GM15510 (cell line): ENCODE data around the gene ZACN.

Experiments
- POLR2A ChIP-seq: IDR thresholded peaks from 3 replicates; pipeline ENCODE4 v1.6.1; 2011; ENCODE audit warnings: borderline replicate concordance; ENCODE audit not compliant: insufficient read length; ENCODE audit errors: extremely low read depth

Gene ZACN

DNA sequence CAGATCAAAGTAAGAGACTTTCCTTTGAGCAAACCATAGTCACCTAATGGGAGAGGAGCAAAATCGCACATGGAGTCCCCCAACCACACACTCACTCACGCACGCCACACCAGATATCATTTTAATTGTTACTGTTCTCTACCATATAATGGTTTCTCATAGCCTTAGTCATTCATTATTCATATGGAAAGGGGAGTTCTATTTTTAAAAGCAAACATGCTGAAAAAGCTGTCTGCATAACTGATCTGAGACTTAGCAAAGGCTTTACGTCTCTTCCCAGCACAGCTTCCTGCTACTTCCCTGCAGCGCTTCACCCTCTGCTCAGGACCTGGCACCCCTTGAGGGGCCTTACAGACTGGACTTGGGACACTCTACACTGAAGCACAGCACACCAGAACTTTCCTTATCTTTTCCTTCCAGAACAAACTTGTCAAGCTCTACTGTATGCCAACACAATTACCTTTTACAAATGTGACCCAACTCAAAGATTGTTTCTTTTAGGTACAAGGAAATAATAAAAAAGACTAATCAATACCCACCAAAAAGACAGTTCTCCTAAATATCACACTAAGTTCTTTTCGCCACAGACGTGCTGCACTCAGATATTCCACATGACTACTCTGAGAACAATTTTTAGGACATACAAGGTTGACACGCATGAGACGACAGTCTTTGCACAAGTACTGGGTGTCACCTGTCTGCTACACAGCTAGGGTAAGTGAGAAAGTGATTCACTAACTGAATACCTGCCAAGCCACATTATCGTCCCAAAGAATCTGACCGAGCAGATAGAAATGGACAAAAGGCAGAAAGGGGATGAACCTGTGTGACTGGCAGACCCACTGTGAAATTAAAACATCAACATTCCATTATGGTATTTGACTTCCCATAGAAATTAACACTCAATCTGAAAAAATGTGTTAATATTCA, 28.2 kb upstream of the ZACN start:
- TF ChIP-seq POLR2A: no peak

DNA sequence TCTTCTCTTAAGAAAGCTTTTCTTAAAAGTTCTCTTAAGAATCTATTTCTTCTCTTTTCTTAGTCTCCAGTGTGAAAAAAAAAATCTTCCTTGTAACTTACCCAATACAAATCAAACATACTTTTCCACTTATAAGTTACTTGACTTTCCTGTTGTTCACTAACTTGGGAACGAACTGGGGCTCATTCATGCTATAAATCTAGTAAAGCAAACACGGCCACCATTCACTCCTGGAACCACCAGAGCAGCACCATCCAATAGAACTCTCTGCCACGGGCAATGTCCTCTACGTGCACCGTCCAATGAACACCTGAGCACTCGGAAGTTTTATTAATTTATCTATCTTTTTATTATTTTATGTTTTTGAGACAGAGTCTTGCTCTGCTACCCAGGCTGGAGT, 27.4 kb upstream of the ZACN start:
- TF ChIP-seq POLR2A: no peak

DNA sequence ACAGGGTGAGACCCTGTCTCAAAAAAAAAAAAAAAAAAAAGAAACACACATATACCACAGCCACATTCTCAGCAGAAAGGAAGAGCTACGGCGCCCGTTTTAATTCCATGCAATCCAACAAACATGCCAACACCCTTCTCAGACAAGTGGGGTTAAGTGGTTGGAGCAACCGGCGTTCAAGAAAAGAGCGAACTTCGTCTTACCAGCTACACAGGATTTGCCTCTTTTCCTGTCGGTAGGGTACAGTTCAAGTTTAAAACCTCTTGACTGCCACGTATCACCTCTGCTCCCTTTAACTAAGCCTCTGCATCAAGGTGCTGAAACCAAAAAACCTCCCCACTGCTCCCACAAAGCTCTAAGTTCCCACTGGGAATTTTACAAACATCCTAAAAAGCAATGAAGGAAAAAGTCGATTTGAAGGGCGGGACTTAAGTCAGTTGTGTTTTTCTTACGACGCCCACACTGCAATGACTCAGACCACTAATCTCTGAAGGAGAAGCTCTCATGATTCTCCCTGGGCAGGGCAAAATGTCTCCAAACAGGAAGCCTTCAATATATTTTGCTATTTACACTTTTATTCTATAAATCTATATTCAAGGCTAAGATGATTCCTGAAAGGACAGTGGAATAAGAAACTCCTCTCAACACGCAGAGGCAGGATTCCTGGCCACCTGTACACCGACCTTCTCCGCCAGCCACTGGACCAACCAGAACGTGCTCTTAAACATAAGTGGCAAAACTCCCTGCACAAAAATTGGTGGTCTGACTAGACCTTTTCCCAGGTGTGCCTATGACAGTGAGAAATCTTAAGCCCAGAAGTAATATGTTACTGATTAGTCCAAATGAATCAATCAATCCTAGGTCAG, 25.5 kb upstream of the ZACN start:
- no peak for TF ChIP-seq POLR2A

DNA sequence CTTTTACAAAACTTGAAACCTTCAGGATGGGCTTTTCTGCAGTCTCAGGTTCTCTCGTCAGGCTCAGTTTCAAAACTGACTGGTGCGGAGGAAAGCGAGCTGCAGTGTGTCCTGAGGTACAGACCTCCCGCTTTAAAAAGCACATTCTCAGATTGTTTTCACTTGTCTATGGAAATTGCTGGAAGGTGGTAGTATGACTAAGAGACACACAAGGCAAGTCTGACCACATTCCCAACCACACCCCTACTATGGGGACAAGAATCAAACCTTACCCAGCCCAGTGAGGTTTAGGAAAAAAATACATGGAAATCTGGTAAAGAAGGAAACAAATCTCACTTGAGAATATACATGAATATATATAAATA, 24.9 kb upstream of the ZACN start:
- TF ChIP-seq POLR2A: no peak

DNA sequence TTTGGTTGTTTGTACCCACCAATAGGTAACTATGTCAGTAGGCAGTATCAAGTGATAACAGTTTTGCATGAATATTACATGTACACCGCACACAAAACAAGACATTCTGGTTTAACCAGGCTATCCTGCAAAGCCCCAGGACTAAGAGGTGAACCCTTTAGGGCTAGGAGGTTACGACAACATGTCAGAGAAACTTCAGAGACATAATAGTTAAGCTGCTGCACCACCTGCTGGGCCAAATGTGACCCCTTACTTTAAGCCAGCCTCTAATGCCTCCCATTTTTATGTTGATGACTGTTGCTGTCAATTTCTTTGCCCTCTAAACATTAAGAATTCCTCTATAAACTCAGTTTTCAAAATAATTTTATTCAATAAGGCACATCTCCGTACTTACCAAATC, 22.1 kb upstream of the ZACN start:
- TF ChIP-seq POLR2A: no peak

DNA sequence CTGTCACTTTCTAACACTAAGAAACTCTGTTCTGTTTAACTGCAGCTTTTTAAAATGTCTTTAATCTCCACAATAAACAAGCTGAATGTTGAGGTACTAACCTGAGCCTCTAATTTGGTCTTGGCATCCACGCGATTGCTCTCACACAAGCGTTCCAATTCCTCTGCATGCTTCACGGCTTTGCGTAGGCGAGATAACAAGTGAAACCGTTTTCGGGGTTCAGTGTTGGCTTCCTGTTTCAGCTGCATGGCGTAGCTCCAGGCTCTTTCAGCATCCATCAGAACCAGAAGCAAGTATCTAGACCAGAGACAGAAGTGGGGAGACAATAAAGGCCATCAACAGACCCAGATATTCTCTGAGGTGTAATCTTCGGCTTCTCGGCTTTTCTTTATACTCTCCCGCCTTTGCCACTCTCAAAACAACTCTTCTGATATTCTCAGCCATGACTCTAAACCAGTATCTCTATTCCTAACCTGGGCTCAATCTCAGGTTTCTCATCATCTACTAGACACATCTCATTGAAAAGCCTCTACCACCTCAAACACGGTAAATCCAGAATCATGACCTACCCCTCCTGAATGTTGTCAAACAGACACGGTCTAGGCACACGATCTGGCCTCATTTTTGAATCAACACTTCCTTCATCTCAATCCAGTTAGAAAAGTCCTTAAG, 15.0 kb upstream of the ZACN start:
- TF ChIP-seq POLR2A: no peak

DNA sequence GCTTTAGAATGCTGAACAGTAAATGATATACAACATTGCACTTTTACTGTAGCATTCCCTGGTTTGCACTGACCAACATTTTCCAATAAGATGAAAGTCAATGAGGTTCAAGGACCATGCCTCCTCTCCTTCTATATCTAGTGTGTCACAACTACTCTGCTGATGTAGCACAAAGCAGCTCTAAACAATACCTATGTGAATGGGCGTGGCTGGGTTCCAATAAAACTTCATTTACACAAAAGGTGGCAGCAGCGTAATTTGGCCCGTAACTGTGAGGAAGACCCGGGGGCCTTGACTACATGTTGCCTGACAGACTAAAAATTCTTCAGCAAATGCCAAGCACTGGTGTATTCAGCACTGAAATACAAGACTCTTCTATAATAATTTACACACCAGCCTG, 13.2 kb upstream of the ZACN start:
- no peak for TF ChIP-seq POLR2A

DNA sequence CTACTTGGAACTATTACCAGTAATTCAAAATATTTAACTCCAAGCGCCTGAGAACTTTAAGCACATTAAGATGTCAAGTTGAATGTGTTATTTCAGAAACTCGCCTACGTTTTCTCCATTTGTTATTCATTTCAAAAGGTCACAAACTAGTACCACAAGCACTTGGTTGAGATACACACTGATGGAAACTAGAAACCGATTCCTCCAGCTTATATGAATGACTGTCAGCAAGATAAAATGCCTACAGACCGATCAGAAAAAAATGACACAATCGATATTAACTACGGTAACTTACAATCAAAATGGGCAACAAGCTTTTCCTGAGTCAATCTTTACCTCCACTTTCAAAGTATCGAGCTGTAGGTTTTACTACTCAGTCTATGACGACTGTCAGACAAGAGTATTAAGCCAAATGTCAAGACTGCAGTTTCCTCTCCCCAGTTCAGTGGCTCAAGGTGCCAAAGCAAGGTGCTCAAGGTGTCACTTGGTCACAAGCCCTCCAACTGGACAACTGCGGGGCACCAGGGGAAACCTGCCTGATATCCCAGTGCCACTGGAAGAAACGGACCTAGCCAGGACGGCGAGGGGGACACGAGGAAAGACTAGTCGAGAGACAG, 7.3 kb upstream of the ZACN start:
- TF ChIP-seq POLR2A: no peak

DNA sequence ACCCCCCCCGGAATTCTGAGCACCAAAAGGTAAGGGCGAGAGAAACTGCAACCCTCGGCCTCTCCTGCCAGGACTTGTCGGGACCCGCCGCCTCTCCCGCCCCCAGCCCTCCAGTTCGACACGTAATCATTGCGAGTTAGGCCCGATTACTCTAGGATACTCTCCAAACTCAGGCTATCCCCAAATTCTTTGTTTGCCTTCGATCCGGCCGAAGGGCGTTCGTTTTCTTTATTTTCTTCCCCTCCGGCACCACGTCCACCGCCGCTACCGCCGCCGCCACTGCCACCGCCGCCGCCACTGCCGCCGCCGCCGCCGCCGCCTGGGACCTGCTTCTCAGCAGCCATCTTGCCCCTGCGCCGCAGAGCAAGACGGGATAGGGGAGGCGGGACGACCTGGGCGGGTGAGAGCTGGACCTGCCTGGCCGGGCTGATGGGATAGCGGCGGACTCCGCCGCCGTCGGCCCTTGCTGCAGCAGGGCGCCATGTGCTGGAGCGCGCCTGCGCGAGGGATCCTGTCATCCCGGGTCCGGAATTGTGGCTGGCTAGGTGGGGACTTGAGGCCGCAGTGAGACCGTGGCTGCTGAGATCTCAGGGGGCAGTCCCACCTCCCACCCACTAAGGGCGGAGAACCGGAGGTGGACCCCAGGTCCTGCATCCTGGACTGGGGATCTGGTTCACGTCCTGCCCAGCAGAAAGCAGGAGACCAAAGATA, 6.7 kb upstream of the ZACN start, which contains the start of gene SRP68:
Gene SRP68, minus strand, starts transcription at position 370 of the 711 bp plus-strand sequence. Its CDS starts 26 bp downstream, at position 344.
- peak; percentile 88 for TF ChIP-seq POLR2A

DNA sequence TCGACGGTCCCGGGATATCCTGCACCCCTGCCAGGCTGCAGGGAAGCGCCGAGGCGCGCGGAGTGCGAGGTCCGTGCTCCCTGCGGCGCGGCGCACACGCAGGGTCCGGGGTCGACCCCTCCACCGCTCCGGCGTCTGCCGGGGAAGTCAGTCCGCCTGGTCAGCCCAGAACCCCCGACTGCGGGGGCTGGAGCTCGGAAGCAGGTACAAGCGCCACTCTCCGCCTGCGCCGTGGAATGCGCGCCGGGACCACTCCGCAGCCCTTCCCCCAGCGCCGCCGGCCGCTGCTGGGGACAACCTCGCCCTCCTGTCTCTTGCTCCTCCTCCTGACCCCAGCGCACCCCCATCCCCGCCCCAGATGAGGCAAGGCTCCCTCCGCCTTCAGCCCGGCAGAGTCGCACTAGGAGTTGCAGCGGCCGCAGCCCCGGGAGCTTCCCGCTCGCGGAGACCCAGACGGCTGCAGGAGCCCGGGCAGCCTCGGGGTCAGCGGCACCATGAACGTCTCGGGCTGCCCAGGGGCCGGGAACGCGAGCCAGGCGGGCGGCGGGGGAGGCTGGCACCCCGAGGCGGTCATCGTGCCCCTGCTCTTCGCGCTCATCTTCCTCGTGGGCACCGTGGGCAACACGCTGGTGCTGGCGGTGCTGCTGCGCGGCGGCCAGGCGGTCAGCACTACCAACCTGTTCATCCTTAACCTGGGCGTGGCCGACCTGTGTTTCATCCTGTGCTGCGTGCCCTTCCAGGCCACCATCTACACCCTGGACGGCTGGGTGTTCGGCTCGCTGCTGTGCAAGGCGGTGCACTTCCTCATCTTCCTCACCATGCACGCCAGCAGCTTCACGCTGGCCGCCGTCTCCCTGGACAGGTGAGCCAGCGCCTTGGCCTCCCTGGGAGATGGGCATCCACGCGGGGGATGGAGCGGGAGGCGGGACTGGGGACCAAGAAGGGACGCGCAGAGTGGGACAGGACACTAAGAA, 4.3 kb upstream of the ZACN start, which contains the start of gene GALR2:
Gene GALR2, plus strand, starts transcription at position 392 of the 974 bp plus-strand sequence. Its CDS starts 103 bp downstream, at position 495.
- TF ChIP-seq POLR2A: no peak

DNA sequence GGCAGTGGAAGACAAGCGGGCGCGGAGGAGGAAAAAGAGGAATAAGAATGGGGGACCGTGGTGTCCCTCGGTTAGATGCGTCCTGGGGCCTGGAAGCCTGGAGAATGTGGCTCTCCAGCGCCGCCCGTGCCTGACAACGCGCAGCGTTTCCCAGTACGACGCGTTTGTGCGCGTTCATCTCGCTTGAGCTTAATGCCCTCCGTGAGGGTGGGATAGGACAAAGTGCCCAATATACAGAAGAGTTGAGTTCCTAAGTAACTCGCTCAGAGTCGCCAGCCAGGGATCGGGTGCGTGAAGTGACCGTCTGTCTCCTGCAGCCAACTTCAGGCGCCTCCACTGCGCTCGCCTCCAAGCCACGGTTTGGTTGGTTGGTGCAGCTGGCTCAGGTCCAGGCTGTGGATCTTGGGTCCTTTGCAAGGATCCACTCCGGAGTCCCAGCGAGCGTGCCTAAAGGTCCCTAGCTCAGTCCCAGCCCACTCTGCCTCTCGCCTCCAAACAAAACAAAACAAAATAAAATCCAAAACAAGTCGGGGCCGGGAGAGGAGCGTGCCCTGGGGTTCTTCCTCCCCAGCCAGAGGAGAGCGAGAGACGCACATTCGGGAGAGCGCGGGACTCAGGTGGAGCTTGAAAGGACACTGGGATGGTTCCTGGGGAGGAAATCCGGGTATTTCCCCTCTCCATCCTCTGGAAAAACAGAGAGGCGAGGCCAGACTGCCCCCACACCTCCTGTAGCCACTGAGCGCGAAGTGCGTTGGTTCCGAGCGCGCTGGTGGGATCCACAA, 3.4 kb upstream of the ZACN start:
- no peak for TF ChIP-seq POLR2A

DNA sequence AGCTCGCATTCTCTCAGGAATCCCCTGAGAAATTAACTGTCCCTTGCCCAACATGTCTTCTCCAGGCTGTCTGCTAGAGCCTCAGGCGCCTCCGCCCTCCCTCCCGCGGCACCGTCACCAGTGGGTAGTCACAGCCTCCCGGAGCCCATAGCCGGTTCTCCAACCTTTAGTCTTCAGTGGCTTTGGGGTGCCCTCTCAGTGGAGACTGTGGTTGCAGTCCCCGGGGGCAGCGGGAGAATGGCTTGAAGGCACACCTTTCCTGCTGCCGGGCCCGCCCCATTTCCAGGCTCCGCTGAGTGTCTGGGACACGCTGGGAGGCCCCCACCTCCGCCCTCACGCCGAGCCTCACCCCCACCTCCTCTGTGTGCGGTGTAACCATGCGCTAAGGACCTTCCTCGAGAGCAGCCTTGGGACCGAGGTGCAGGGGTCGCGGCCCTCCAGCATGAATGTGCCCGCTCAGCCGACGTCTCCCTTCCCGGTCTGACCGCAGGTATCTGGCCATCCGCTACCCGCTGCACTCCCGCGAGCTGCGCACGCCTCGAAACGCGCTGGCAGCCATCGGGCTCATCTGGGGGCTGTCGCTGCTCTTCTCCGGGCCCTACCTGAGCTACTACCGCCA, 2.7 kb upstream of the ZACN start:
- no peak for TF ChIP-seq POLR2A
